LNCaP clone FGC (cell line): Measurements from ENCODE around the gene GPX7.
"Not testable (repeated sequence)": the region's sequence is repeated elsewhere in the genome, so short reads cannot be mapped to it uniquely, and the experiment has no call there.

Experiments
- DNase-seq: peaks from one replicate; pipeline ENCODE4 v3.0.0-alpha.2; 2011; ENCODE audit warnings: low read depth
- H3K4me3 ChIP-seq: 2 replicates; pipeline ENCODE4 v1.5.1; 2011; ENCODE audit warnings: mild to moderate bottlenecking, low read depth, low read length, control low read depth
- TF ChIP-seq, protein P1 (sequence below): IDR thresholded peaks from 2 replicates; pipeline ENCODE4 v1.5.1; 2012; ENCODE audit warnings: mild to moderate bottlenecking; ENCODE audit not compliant: control insufficient read depth, insufficient read depth; ENCODE audit errors: extremely low read depth

The GPX7 gene

DNA sequence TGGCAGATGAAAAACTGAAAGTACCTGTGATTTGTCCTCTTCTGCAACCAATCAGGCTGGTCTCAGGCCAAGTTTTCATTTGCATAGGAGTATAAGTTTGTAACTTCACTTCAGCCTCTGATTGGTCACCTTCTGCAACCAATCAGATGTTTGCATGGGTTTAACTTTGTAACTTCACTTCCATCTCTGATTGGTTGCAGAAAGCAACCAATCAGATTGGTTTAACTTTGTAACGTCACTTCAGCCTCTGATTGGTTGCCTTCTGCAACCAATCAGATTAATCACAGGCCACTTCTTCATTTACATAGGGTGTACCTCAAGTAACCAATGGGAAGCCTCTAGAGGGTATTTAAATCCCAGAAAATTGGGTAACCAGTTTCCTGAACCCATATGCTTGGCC lies 30.4 kb upstream of the GPX7 start:
- DNase-seq = no peak
- H3K4me3 ChIP-seq = no peak overlapping the region
- TF ChIP-seq, protein P1, sequence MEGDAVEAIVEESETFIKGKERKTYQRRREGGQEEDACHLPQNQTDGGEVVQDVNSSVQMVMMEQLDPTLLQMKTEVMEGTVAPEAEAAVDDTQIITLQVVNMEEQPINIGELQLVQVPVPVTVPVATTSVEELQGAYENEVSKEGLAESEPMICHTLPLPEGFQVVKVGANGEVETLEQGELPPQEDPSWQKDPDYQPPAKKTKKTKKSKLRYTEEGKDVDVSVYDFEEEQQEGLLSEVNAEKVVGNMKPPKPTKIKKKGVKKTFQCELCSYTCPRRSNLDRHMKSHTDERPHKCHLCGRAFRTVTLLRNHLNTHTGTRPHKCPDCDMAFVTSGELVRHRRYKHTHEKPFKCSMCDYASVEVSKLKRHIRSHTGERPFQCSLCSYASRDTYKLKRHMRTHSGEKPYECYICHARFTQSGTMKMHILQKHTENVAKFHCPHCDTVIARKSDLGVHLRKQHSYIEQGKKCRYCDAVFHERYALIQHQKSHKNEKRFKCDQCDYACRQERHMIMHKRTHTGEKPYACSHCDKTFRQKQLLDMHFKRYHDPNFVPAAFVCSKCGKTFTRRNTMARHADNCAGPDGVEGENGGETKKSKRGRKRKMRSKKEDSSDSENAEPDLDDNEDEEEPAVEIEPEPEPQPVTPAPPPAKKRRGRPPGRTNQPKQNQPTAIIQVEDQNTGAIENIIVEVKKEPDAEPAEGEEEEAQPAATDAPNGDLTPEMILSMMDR = no peak

- TF ChIP-seq, protein P1 = no peak
- DNase-seq = no peak
- H3K4me3 ChIP-seq = no peak overlapping the region
Measured at GRCh38 chr1:52572387-52572786, 29.8 kb upstream of the GPX7 start.

DNA sequence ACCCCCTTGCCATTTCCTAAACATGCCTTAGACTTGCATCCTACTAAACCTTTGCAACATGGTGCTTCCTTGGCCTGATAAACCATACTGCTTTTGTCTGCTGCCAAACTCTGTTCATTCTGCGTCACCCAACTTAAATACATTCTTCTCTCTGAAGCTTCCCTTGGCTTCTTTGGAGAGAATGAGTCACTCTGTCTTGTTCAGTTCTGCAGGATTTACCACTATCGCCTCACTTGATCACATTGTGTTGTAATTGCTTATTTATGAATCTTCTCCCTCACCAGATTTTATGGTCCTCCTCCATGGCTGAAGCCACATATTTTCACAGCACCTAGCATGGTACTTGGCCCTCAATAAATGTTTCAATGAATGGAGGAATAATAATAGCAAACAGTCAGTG lies 27.6 kb upstream of the GPX7 start:
- DNase-seq = peak; percentile 56
- H3K4me3 ChIP-seq = no peak overlapping the region
- TF ChIP-seq, protein P1 = no peak

DNA sequence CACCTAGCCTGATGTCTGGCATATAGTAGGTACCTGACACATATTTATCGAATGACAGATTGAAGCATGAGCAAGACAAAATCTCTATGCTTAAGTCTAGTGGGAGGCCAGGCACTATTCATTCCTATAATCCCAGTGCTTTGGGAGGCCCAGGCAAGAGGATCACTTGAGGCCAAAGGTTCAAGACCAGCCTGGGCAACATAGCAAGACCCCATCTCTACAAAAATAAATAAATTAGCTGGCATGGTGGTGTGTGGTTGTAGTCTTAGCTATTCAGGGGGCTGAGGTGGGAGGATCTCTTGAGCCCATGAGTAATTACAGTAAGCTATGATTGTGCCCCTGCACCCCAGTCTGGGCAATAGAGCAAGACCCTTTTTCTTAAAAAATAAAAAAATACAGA lies 26.1 kb upstream of the GPX7 start:
- no peak overlapping the region for H3K4me3 ChIP-seq
- no peak for DNase-seq
- TF ChIP-seq, protein P1 = no peak

- not testable (repeated sequence) for DNase-seq, H3K4me3 ChIP-seq
Measured at GRCh38 chr1:52578066-52578465, 24.1 kb upstream of the GPX7 start.

GRCh38 chr1:52579415-52579814 lies 22.8 kb upstream of the GPX7 start:
- no peak for DNase-seq
- TF ChIP-seq, protein P1 = no peak
- no peak overlapping the region for H3K4me3 ChIP-seq

DNA sequence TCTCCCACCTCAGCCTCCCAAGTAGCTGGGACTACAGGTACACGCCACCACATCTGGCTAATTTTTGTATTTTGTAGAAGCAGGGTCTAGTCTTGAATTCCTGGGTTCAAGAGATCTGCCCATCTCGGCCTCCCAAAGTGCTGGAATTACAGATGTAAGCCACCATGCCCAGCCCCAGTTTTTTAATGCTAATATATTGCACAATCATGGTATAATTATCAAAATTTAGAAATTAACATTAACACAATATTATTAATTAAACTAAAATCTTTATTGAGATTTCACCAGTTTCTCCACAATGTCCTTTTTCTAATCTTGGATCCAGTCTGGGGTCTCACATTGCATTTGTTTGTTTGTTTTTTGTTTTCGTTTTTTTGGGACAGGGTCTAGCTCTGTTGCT lies 21.9 kb upstream of the GPX7 start:
- no peak overlapping the region for H3K4me3 ChIP-seq
- DNase-seq = no peak
- TF ChIP-seq, protein P1 = no peak
